Mesodermal cell (in vitro differentiated cells): Measurements from ENCODE around the gene STIM2.
A peak's percentile ranks its signal among the peaks of the same experiment; 100 is the strongest.
"Not testable (repeated sequence)": the region's sequence is repeated elsewhere in the genome, so short reads cannot be mapped to it uniquely, and the experiment has no call there.

Experiments
- H3K27ac ChIP-seq: 2 replicates; pipeline ENCODE4 v1.7.0; 2013; ENCODE audit warnings: mild to moderate bottlenecking, low read depth, low read length, moderate library complexity; ENCODE audit not compliant: severe bottlenecking
- H3K36me3 ChIP-seq: 2 replicates; pipeline ENCODE4 v1.7.1; 2013; ENCODE audit warnings: mild to moderate bottlenecking, low read length, moderate library complexity; ENCODE audit not compliant: control insufficient read depth, insufficient read depth
- H3K4me1 ChIP-seq: one replicate; pipeline ENCODE4 v1.7.1; 2013; ENCODE audit warnings: mild to moderate bottlenecking, low read length; ENCODE audit not compliant: insufficient read depth, control insufficient read depth, poor library complexity, severe bottlenecking
- H3K4me3 ChIP-seq: 2 replicates; pipeline ENCODE4 v1.7.0; 2013; ENCODE audit warnings: low read length, control low read depth, mild to moderate bottlenecking; ENCODE audit not compliant: insufficient read depth, poor library complexity, severe bottlenecking; ENCODE audit errors: extremely low read depth
- H3K9me3 ChIP-seq: 2 replicates; pipeline ENCODE4 v1.7.1; 2013; ENCODE audit warnings: mild to moderate bottlenecking, low read length, moderate library complexity; ENCODE audit not compliant: control insufficient read depth
- WGBS, 2 experiments: methylation state at CpG; one replicate each; pipeline ENCODE4 v1.1.5; 2013; ENCODE audit warnings: missing lambda C conversion rate in 2 of 2; ENCODE audit not compliant: insufficient coverage in 2 of 2; 5-methylcytosine and 5-hydroxymethylcytosine counted together

STIM2 gene

GRCh38 chr4:26975464-26976181, 115.0 kb downstream of the STIM2 start:
- H3K36me3 ChIP-seq, H3K4me3 ChIP-seq, H3K4me1 ChIP-seq, H3K9me3 ChIP-seq, H3K27ac ChIP-seq: not testable (repeated sequence)
- 93 to 97% methylated on average over 12 of the region's 12 CpGs for WGBS, 2 experiments

- H3K9me3 ChIP-seq = no peaks in the 10 kb centered on the region
- H3K4me1 ChIP-seq = no peaks in the 10 kb centered on the region
- WGBS, 2 experiments = no CpG with 5 or more reads among the region's 2 CpGs
- H3K36me3 ChIP-seq = no peaks in the 10 kb centered on the region
- H3K4me3 ChIP-seq = no peak overlapping the region
- no peak overlapping the region for H3K27ac ChIP-seq
Observed at GRCh38 chr4:26978387-26979053, 117.9 kb downstream of the STIM2 start.

GRCh38 chr4:26984896-26985295, 124.3 kb downstream of the STIM2 start:
- WGBS, 2 experiments = 88 to 100% methylated on average over 1 of the region's 3 CpGs
- peaks cover 7% of the 10 kb centered on the region for H3K4me1 ChIP-seq
- H3K27ac ChIP-seq = no peak overlapping the region

GRCh38 chr4:26985873-26986272, 125.2 kb downstream of the STIM2 start:
- peaks cover 7% of the 10 kb centered on the region for H3K4me1 ChIP-seq
- no peak overlapping the region for H3K4me3 ChIP-seq
- no peak overlapping the region for H3K27ac ChIP-seq
- no peaks in the 10 kb centered on the region for H3K9me3 ChIP-seq
- H3K36me3 ChIP-seq = no peaks in the 10 kb centered on the region
- 83% methylated on average over 1 of the region's 3 CpGs; no CpG with 5 or more reads in 1 of the 2 experiments for WGBS, 2 experiments

More at GRCh38 chr4:26984896-26985295, 124.3 kb downstream of the STIM2 start:
- no peaks in the 10 kb centered on the region for H3K36me3 ChIP-seq
- H3K4me3 ChIP-seq = no peak overlapping the region
- H3K9me3 ChIP-seq = no peaks in the 10 kb centered on the region

GRCh38 chr4:26987191-26987590, 126.5 kb downstream of the STIM2 start:
- Histone ChIP-seq H3K27ac (no peak overlapping the region), H3K4me3 (no peak overlapping the region), H3K4me1 (peaks cover 7% of the 10 kb centered on the region), H3K36me3 (no peaks in the 10 kb centered on the region), H3K9me3 (no peaks in the 10 kb centered on the region)
- WGBS, 2 experiments = 88 to 94% methylated on average over 2 of the region's 3 CpGs

- H3K4me3 ChIP-seq = no peak overlapping the region
- H3K36me3 ChIP-seq = no peaks in the 10 kb centered on the region
- no peak overlapping the region for H3K27ac ChIP-seq
- WGBS, 2 experiments = 58 to 71% methylated on average over 1 to 2 of the region's 3 CpGs
- peaks cover 30% of the 10 kb centered on the region for H3K4me1 ChIP-seq
- H3K9me3 ChIP-seq = no peaks in the 10 kb centered on the region
Observed at GRCh38 chr4:26991057-26991456, 130.4 kb downstream of the STIM2 start.

GRCh38 chr4:26992657-26993361, 132.2 kb downstream of the STIM2 start:
- Histone ChIP-seq H3K27ac (peak overlapping the region; percentile 91), H3K9me3 (no peaks in the 10 kb centered on the region), H3K4me3 (no peak overlapping the region), H3K36me3 (no peaks in the 10 kb centered on the region), H3K4me1 (peaks cover 24% of the 10 kb centered on the region)
- WGBS, 2 experiments = 70 to 84% methylated on average over 2 of the region's 3 CpGs

GRCh38 chr4:26993539-26993938, 132.9 kb downstream of the STIM2 start:
- H3K36me3 ChIP-seq = no peaks in the 10 kb centered on the region
- H3K27ac ChIP-seq = peak overlapping the region; percentile 91
- no peaks in the 10 kb centered on the region for H3K9me3 ChIP-seq
- peaks cover 23% of the 10 kb centered on the region for H3K4me1 ChIP-seq
- no peak overlapping the region for H3K4me3 ChIP-seq
- WGBS, 2 experiments = 57 to 71% methylated on average over 1 of the region's 3 CpGs

- Histone ChIP-seq H3K4me3 (no peak overlapping the region), H3K4me1 (peaks cover 23% of the 10 kb centered on the region), H3K9me3 (no peaks in the 10 kb centered on the region), H3K27ac (peak overlapping the region; percentile 91), H3K36me3 (no peaks in the 10 kb centered on the region)
- 78 to 83% methylated on average over 3 of the region's 3 CpGs for WGBS, 2 experiments
Observed at GRCh38 chr4:26993967-26994366, 133.3 kb downstream of the STIM2 start.

GRCh38 chr4:26995316-26995715, 134.7 kb downstream of the STIM2 start:
- Histone ChIP-seq H3K4me1 (peaks cover 23% of the 10 kb centered on the region), H3K27ac (no peak overlapping the region), H3K9me3 (no peaks in the 10 kb centered on the region), H3K4me3 (no peak overlapping the region), H3K36me3 (no peaks in the 10 kb centered on the region)
- no CpG with 5 or more reads among the region's 2 CpGs for WGBS, 2 experiments

- Histone ChIP-seq H3K4me1 (peaks cover 23% of the 10 kb centered on the region), H3K27ac (no peak overlapping the region), H3K4me3 (no peak overlapping the region), H3K36me3 (no peaks in the 10 kb centered on the region), H3K9me3 (no peaks in the 10 kb centered on the region)
Observed at GRCh38 chr4:26996745-26997144, 136.1 kb downstream of the STIM2 start.
